ENCODE data around the gene NCOR1.
A peak's percentile ranks its signal among the peaks of the same experiment; 100 is the strongest.

NCOR1 gene

DNA sequence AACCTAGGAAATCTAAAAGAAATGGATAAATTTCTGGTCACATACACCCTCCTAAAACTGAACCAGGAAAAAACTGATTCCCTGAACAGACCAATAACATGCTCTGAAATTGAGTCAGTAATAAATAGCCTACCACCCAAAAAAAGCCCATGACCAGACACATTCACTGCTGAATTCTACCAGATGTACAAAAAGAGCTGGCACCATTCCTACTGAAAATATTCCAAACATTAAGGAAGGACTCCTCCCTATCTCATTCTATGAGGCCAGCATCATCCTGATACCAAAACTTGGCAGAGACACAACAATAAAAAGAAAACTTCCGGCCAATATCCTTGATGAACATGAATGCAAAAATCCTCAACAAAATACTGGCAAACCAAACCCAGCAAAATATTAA, 162.8 kb downstream of the NCOR1 start:
- TF ChIP-seq, protein P1, sequence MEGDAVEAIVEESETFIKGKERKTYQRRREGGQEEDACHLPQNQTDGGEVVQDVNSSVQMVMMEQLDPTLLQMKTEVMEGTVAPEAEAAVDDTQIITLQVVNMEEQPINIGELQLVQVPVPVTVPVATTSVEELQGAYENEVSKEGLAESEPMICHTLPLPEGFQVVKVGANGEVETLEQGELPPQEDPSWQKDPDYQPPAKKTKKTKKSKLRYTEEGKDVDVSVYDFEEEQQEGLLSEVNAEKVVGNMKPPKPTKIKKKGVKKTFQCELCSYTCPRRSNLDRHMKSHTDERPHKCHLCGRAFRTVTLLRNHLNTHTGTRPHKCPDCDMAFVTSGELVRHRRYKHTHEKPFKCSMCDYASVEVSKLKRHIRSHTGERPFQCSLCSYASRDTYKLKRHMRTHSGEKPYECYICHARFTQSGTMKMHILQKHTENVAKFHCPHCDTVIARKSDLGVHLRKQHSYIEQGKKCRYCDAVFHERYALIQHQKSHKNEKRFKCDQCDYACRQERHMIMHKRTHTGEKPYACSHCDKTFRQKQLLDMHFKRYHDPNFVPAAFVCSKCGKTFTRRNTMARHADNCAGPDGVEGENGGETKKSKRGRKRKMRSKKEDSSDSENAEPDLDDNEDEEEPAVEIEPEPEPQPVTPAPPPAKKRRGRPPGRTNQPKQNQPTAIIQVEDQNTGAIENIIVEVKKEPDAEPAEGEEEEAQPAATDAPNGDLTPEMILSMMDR (IDR thresholded peaks at IDR 0.05; ENCODE audit: low read depth, low read length): no peak
- H3K4me3 ChIP-seq (replicated peaks in 1 of 2; ENCODE audit: low read depth in 2 of 2, low read length in 2 of 2): no peak overlapping the region
- peak; percentile 44 to 68 for DNase-seq (ENCODE audit: low read depth in 2 of 2)

DNA sequence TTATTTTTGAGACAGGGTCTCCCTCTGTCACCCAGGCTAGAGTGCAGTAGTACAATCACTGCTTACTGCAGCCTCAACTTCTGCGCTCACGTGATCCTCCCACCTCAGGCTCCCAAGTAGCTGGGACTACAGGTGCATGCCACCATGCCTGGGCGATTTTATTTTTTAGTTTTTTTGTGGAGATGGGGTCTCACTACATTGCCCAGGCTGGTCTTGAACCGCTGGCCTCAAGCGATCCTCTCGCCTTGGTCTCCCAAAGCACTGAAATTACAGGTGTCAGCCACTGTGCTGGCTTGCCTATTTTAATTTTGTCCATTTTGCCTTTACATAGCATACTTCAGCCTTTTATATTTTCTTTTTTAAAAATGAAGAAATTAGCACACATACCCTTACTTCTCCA, 164.5 kb downstream of the NCOR1 start:
- TF ChIP-seq, protein P1 (IDR thresholded peaks at IDR 0.05; ENCODE audit: low read depth, low read length): no peak
- H3K4me3 ChIP-seq (replicated peaks in 1 of 2; ENCODE audit: low read depth in 2 of 2, low read length in 2 of 2): no peak overlapping the region
- DNase-seq (ENCODE audit: low read depth in 2 of 2): no peak

DNA sequence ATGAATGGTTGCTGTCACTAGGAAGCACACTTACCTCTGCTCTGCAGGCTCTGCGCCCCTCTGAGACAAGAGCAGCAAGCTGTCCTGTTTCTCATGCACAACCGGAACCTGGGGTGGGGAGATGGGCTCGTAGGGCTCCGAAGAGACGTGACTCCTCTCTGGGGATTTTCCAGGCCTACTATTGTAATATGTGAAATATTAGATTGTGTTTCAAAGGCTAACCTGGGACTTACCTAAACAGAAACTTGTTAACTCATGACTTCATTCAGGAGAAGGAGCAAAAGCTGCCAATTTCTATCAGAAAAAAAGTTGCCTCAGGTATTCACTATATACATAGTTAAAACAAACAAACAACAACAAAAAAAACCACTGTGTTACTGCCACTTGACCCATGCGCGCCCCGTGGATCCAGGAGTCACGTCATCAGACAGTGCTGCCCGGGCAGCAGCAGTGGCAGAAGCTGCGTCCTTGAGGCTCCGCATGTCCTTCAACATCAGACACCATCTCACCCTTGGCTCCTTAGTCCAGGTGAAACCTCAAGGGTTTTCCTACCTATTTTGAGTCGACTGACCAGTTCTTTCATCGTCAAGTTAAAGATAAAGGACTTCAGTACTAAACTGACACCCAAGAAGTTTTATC, 166.4 kb downstream of the NCOR1 start:
- TF ChIP-seq, protein P1 (IDR thresholded peaks at IDR 0.05; ENCODE audit: low read depth, low read length): no peak
- DNase-seq (ENCODE audit: low read depth in 2 of 2): no peak
- no peak overlapping the region for H3K4me3 ChIP-seq (replicated peaks in 1 of 2; ENCODE audit: low read depth in 2 of 2, low read length in 2 of 2)

DNA sequence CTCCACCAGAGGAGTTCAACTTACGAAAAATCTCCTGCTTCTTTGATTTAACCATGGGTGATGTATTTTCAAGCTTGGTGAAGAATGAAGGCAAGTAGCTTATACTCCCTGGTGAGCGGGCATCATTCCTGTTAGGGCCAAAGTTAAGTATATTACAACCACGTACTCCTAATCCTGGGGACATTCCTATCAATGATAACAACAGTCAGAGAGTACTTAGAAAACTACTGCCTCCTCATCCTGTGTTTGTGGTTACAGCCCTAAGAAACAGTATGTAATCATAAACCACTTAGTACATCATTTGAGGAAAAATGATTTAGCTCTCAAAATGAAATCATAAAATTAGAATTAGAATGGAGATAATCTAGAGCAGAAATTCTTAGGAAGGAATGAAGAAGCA, 168.4 kb downstream of the NCOR1 start:
- no peak overlapping the region for H3K4me3 ChIP-seq (replicated peaks in 1 of 2; ENCODE audit: low read depth in 2 of 2, low read length in 2 of 2)
- TF ChIP-seq, protein P1 (IDR thresholded peaks at IDR 0.05; ENCODE audit: low read depth, low read length): no peak
- peak in 1 of 2 donors; percentile 27 for DNase-seq (ENCODE audit: low read depth in 2 of 2)

DNA sequence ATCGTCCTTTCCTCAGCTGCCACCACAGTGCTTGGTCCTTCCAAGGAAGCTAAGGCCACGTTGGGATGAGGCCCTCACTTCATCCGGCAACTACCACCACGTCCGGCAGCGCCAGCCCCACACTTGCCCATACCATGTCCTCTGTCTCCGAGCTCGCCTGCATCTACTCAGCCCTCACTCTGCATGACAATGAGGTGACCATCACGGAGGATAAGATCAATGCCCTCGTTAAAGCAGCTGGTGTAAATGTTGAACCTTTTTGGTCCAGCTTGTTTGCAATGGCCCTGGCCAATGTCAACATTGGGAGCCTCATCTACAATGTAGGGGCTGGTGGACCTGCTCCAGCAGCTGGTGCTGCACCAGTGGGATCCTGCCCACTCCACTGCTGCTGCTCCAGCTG, 170.8 kb downstream of the NCOR1 start:
- TF ChIP-seq, protein P1 (IDR thresholded peaks at IDR 0.05; ENCODE audit: low read depth, low read length): no peak
- no peak overlapping the region for H3K4me3 ChIP-seq (replicated peaks in 1 of 2; ENCODE audit: low read depth in 2 of 2, low read length in 2 of 2)
- DNase-seq (ENCODE audit: low read depth in 2 of 2): no peak

DNA sequence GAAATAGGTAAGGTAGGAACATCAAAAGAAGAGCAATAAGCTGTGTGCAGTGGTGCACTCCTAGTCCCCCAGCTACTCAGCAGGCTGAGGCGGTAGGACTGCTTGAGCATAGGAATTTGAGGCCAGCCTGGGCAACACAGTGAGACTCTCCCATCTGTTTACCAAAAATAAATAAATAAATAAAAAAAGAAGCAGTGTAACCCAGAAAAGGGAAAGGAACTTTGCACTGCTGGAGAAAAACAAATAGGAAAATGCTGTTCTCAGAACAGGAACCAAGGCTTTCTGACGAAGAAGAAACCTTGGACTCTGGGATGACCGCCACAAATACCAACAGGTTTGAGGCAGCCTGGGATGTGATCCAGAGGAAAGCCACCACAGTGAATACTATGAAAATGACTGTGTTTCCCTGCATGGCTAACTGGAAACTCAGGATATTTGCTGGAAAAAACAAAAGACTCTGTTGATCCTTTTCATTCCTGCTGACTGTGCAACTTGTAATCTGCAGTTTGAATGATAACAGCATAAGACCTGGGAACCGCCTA, 174.6 kb downstream of the NCOR1 start:
- no peak overlapping the region for H3K4me3 ChIP-seq (replicated peaks in 1 of 2; ENCODE audit: low read depth in 2 of 2, low read length in 2 of 2)
- peak; percentile 34 to 80 for DNase-seq (ENCODE audit: low read depth in 2 of 2)
- TF ChIP-seq, protein P1 (IDR thresholded peaks at IDR 0.05; ENCODE audit: low read depth, low read length): no peak

DNA sequence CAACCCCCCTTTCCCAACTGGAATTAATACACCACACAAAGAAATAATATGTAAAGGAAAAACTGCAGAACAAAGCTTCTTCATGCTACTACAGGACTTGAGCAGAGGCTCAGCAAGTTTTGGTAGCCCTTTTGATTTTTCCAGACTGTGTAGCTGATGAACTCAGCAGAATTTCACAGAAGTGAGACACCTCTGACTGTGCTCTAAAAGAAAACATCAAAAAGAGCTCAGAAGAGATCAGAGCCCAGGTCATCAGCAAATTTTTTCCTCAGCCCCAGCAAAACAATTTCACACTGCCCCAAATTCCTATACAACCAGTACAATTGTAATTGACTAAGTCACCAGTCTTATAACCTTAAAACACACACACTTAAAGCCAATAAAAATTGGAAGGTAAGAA, 177.7 kb downstream of the NCOR1 start:
- TF ChIP-seq, protein P1 (IDR thresholded peaks at IDR 0.05; ENCODE audit: low read depth, low read length): no peak
- DNase-seq (ENCODE audit: low read depth in 2 of 2): peak in 1 of 2 donors; percentile 49
- H3K4me3 ChIP-seq (replicated peaks in 1 of 2; ENCODE audit: low read depth in 2 of 2, low read length in 2 of 2): no peak overlapping the region

All from cardiac fibroblast (primary cell).